Measurements from ENCODE around the gene BAIAP2.

DNA sequence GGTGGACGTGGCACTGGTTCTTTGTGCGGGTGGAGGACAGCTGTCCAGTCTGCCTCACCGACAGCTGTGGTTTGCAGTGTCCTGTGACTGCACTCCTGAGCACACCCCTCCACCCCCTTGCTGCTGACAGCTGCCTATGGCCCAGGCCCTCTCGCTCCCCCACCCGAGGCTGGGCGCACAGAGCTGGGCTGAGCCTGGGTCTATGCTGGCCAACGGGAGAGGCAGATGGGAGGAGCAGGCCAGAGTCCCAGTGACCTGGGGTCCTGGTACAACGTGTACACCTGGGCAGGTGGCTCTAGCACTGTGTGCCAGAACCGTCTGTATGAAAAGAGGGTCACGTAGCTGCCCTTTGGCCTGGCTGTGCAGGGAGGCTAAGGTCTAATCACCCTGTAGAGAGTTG lies 30.5 kb downstream of the BAIAP2 start:
- no peak for TF ChIP-seq CTCF (IDR thresholded peaks at IDR 0.05)
- no peak for TF ChIP-seq EZH2 (IDR thresholded peaks at IDR 0.05; ENCODE audit: borderline replicate concordance, insufficient read depth, low read depth, low read length, poor library complexity, severe bottlenecking)
